ENCODE measurements around the gene OTOP2.
A peak's percentile ranks its signal among the peaks of the same experiment; 100 is the strongest.

Gene OTOP2

GRCh38 chr17:74924250-74924948 is at the start of gene OTOP2:
Gene OTOP2 (plus strand): TSS chr17:74924273. CDS start chr17:74924633, 360 bp downstream.
- H3K4me3 ChIP-seq (ENCODE audit: low read depth, low read length): peak within 1 kb of the TSS; percentile 13

GRCh38 chr17:74874615-74875037 is 49.4 kb upstream of the OTOP2 start:
- H3K4me3 ChIP-seq (ENCODE audit: low read depth, low read length): no peak overlapping the region

- H3K4me3 ChIP-seq (ENCODE audit: low read depth, low read length): no peak overlapping the region
Measured at GRCh38 chr17:74875155-74875976, 48.7 kb upstream of the OTOP2 start.

GRCh38 chr17:74875977-74876593 is 48.0 kb upstream of the OTOP2 start:
- H3K4me3 ChIP-seq (ENCODE audit: low read depth, low read length): no peak overlapping the region

- no peak overlapping the region for H3K4me3 ChIP-seq (ENCODE audit: low read depth, low read length)
Measured at GRCh38 chr17:74877592-74878548, 46.2 kb upstream of the OTOP2 start.

- H3K4me3 ChIP-seq (ENCODE audit: low read depth, low read length): no peak overlapping the region
Measured at GRCh38 chr17:74878658-74879057, 45.4 kb upstream of the OTOP2 start.

- H3K4me3 ChIP-seq (ENCODE audit: low read depth, low read length): no peak overlapping the region
Measured at GRCh38 chr17:74879308-74879707, 44.8 kb upstream of the OTOP2 start.

GRCh38 chr17:74881073-74881472 is 43.0 kb upstream of the OTOP2 start:
- no peak overlapping the region for H3K4me3 ChIP-seq (ENCODE audit: low read depth, low read length)

- no peak overlapping the region for H3K4me3 ChIP-seq (ENCODE audit: low read depth, low read length)
Measured at GRCh38 chr17:74882517-74883240, 41.4 kb upstream of the OTOP2 start.

- H3K4me3 ChIP-seq (ENCODE audit: low read depth, low read length): no peak overlapping the region
Measured at GRCh38 chr17:74883241-74883745, 40.8 kb upstream of the OTOP2 start.

GRCh38 chr17:74888469-74888868 is 35.6 kb upstream of the OTOP2 start:
- H3K4me3 ChIP-seq (ENCODE audit: low read depth, low read length): no peak overlapping the region

GRCh38 chr17:74890554-74890953 is 33.5 kb upstream of the OTOP2 start:
- H3K4me3 ChIP-seq (ENCODE audit: low read depth, low read length): no peak overlapping the region

GRCh38 chr17:74892013-74892841 is 31.8 kb upstream of the OTOP2 start:
- H3K4me3 ChIP-seq (ENCODE audit: low read depth, low read length): no peak overlapping the region

GRCh38 chr17:74892974-74893911 is 30.8 kb upstream of the OTOP2 start, which contains the start of gene FADS6:
Gene FADS6 (minus strand): TSS chr17:74893633. CDS start chr17:74893595, 38 bp downstream.
- peak within 1 kb of the TSS; percentile 53 for H3K4me3 ChIP-seq (ENCODE audit: low read depth, low read length)

- peak overlapping the region; percentile 53 for H3K4me3 ChIP-seq (ENCODE audit: low read depth, low read length)
Measured at GRCh38 chr17:74893936-74894671, 30.0 kb upstream of the OTOP2 start.

GRCh38 chr17:74898376-74898946 is 25.6 kb upstream of the OTOP2 start:
- H3K4me3 ChIP-seq (ENCODE audit: low read depth, low read length): no peak overlapping the region

- no peak overlapping the region for H3K4me3 ChIP-seq (ENCODE audit: low read depth, low read length)
Measured at GRCh38 chr17:74900208-74900607, 23.9 kb upstream of the OTOP2 start.
